GM20431 (cell line): ENCODE results near the gene FRMD8.

ENCODE experiments used
- in situ Hi-C: fragments of 300-500 bp; cut with MseI, MboI; formaldehyde crosslinking; loops from one replicate; pipeline ENCODE4 v1.15.0; 2020; ENCODE audit warnings: low sequenced_read_pairs; ENCODE audit not compliant: unreplicated experiment

The FRMD8 gene, protein sequence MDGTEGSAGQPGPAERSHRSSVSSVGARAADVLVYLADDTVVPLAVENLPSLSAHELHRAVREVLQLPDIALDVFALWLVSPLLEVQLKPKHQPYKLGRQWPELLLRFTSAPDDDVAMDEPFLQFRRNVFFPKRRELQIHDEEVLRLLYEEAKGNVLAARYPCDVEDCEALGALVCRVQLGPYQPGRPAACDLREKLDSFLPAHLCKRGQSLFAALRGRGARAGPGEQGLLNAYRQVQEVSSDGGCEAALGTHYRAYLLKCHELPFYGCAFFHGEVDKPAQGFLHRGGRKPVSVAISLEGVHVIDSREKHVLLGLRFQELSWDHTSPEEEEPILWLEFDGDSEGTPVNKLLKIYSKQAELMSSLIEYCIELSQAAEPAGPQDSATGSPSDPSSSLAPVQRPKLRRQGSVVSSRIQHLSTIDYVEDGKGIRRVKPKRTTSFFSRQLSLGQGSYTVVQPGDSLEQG

DNA sequence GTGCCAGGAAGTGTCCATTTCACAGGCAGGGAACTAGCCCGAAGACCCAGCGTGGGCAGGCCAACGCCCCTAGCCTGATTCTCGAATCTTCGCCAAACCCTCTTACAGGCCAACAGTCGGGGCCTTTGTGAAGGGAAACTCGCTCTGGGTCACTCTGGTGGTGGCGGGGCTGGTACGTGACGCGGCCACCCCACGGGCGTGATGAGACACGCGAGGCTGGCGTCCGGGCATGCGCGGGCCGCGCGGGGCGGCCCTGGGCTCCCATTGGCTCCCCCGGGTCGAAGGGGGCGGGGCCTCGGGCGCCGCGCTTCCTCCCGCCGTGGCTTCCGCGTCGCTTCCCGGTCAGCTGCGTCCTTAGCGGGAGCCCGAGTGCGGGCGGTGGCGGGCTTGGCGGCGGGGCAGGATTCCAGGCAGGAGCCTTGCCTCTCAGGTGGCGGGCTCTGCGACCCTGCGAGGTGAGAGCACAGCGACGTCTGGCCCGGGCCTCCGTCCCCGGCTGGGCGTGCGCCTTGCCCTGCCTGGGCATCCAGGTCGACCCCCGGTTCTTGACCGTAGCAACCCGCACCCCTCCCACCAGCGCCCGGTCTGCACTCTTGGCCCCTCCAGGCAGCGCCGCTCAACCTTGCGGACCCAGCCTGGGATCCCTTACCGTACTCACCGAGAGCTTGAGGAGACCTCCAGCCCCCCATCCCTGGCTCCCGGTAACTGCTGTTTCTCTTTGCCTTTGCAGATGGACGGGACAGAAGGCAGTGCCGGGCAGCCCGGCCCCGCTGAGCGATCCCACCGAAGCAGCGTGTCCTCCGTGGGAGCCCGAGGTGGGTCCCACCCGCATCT lies at the start of gene FRMD8:
TSS of gene FRMD8 (plus strand) at position 331 of the 834 bp plus-strand sequence. CDS start at position 731, 400 bp downstream.
- in situ Hi-C loops = no loop called here

DNA sequence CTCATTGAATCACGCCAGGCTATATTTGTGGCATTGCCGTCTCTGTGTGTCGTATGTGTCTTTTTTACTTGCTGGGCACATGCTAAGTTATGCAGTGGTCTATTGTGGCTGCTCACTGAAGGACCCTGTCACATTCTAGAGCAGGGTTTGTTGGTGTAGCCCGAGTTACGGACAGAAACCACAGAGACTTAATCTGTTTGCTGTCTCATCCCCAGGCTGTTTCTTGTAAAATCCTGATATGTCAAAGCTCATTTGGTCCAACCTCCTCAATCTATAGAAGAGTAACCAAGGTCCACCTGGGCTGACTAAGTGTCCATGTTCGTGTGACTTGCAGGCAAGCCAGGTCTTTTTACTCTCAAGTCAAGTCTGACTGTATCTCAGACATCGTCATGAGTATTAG lies 47.8 kb upstream of the FRMD8 start:
- in situ Hi-C loops = no loop called here

DNA sequence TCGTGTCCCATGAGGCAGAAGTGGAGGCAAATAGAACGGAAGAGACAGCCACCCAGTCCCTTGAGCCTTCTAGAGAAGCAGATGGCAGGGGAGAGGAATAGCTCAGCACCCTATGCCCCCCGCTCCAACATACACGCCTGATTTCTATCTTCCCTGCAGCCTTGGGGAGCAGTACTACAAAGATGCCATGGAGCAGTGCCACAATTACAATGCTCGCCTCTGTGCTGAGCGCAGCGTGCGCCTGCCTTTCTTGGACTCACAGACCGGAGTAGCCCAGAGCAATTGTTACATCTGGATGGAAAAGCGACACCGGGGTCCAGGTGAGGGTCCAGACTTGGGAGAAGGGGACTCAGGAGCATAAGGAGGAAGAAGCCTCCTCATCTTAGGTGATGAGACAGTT lies 46.2 kb upstream of the FRMD8 start:
- in situ Hi-C loops = no loop called here

DNA sequence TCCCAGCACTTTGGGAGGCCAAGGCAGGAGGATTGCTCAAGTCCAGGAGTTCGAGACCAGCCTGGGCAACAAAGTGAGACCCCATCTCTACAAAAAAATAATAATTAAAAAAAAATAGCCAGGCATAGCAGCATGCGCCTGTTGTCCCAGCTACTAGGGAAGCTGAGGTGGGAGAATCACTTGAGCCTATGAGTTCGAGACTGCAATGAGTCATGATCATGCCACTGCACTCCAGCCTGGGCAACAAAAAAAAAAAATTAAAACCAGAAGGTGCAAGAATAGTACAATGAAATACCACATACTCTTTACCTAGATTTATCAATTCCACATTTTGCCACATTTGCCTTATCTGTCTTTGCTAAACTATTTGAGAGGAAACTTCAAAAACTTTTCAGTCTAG lies 44.6 kb upstream of the FRMD8 start:
- in situ Hi-C loops = no loop called here

- in situ Hi-C loops = no loop called here
Measured at GRCh38 chr11:65351511-65351910, 34.9 kb upstream of the FRMD8 start.

- in situ Hi-C loops = no loop called here
Measured at GRCh38 chr11:65352783-65353182, 33.7 kb upstream of the FRMD8 start.

GRCh38 chr11:65353376-65353775 lies 33.1 kb upstream of the FRMD8 start:
- in situ Hi-C loops = no loop called here

GRCh38 chr11:65353900-65354264 lies 32.6 kb upstream of the FRMD8 start:
- in situ Hi-C loops = no loop called here

GRCh38 chr11:65354265-65355012 lies 32.0 kb upstream of the FRMD8 start, which contains the start of gene TIGD3:
Gene TIGD3, plus strand, starts transcription at chr11:65354751. Its CDS starts 1,058 bp downstream, at chr11:65355809.
- in situ Hi-C loops = no loop called here

DNA sequence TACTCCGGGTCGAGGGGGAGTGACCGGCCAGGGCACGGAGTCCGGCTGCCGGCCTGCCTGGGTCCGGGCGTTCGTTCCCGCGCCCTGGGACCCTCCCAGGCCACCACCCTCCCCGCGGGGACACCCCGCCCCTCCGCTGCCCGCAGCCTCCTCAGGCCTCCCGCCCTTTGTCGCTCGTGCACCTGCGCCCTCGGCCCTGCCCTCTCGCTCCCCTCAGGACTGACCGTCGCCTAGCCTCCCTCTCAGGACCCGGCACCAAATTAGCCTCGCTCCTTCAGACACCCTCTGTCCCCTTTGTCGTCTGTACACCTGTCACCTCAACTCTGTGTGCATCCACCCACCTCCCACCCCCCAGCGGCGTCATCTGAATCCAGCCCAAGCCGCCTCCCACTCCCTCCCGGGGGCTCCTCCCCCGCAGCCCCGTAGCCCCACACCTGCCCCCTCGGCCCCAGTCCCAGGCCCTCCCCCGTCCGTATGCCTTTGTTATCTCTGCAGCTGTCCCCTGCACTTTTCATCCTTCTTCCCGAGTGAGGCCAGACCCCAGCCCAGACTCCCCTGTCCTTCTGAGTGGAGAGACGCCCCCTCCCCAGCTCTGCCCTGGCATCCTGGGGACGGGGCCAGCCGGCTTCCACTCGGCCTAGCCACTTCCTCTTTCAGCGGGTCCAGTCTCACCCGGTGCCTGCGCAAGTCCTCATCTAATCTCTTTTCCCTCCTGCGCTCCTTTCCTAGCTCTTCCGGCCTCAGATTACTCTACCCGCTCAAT lies 31.2 kb upstream of the FRMD8 start:
- in situ Hi-C loops = no loop called here

DNA sequence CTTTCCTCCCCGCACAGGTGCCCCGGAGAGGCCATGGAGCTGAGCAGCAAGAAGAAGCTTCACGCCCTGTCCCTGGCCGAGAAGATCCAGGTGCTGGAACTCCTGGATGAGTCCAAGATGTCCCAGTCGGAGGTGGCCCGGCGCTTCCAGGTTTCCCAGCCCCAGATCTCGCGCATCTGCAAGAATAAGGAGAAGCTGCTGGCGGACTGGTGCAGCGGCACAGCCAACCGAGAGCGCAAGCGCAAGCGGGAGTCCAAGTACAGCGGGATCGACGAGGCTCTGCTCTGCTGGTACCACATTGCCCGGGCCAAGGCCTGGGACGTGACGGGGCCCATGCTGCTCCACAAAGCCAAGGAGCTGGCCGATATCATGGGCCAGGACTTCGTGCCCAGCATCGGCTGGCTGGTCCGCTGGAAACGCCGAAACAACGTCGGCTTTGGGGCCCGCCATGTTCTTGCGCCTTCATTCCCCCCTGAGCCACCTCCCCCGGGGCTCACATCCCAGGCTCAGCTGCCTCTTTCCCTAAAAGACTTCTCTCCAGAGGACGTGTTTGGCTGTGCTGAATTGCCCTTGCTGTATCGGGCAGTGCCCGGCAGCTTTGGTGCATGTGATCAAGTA lies 30.6 kb upstream of the FRMD8 start:
- in situ Hi-C loops = no loop called here

GRCh38 chr11:65356394-65356972 lies 30.0 kb upstream of the FRMD8 start:
- in situ Hi-C loops = no loop called here

DNA sequence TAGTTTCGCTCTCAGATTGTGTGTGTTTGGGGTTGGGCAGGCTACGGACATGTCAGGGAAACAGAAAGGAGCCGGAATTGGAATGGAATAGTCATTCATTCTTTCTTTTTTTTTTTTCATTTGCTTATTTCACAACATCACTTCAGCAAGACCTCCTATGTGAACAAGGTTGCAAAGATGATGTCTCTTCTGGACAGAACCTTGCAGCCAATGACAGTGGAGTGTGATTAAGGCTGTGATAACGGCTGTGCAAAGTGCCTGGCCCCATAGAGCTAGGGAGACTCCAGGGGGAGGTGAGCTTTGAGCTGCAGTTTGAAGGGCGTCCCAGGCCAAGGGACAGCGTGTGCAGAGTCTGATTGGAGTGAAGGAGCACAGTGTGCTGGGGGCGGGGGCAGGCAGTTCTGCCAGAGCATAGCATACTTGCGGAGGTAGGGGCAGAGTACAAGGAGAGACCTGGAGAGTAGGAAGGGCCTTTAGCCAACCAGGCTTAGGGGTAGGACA lies 28.5 kb upstream of the FRMD8 start:
- in situ Hi-C loops = no loop called here

DNA sequence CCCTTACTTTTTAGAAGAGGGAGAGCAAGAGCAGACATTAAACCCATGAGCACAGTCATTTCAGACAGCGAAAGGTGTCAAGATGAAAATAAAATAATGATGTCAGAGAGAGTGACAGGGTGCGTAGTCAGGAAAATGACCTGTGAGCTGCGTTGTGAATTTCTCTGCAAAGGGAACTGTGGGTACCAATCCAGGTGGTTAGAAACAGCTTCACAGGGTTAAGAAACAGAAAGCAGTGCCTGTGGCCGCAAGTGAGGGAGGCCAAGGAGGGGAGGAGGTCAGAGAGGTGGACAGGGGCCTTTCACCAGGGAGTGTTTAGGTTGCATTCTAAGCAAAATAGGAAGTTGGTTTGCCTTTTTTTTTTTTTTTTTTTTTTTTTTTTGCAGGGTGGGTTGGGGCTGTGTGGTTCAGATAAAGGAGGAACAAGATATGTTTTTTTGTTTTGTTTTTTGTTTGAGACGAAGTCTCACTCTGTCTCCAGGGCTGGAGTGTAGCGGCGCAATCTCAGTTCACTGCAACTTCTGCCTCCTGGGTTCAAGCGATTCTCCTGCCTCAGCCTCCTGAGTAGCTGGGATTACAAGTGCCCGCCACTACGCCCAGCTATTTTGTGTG lies 24.0 kb upstream of the FRMD8 start:
- in situ Hi-C loops = no loop called here

GRCh38 chr11:65362966-65363365 lies 23.5 kb upstream of the FRMD8 start:
- in situ Hi-C loops = no loop called here

GRCh38 chr11:65363770-65364169 lies 22.7 kb upstream of the FRMD8 start:
- in situ Hi-C loops = no loop called here

DNA sequence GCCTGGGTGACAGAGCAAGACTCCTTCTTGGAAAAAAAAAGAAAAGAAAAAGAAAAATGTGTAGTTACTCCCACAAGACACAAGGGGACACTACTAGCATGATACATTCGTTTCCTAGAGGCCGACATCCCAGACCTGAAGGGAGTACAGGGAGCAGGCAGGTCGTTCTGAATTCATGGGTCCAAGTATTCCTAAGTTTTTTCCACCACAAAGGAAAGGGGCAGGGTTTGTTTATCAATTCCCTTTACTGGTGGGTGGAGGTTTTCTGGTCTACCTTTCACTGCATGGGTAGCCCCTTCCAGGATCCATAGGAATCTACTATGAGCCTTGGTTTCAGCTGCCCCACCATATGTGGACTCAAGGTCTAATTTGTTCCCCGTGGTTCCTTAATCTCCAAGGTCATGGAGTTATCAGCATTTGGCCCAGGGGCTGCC lies 20.1 kb upstream of the FRMD8 start:
- in situ Hi-C loops = no loop called here

DNA sequence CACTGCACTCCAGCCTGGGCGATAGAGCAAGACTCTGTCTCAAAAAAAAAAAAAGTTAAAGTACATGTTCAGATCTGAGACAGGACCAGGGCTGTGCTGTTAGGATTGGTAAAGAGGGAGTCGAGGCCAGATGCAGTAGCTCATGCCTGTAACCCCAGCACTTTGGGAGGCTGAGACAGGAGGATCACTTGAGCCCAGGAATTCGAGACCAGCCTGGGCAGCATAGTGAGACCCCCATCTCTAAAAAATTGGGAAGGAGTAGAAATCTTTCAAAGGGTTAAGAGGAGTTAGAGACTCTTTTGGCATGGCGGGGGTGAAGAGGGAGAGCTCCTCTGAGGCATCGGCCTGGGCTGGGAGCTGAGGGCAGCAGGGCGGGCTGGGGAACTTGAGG lies 15.8 kb upstream of the FRMD8 start:
- in situ Hi-C loops = no loop called here
